Stomach (tissue), 9 donors: Measurements from ENCODE around the gene TSHR. TPM values are rescaled to one million over a fixed set of nuclear protein-coding genes. Genes with fewer than 3 reads are reported as not detected.

Source experiments
- DNase-seq, 2 donors: peaks; one replicate each; pipeline versions ENCODE4 v3.0.0 to v3.0.0-alpha.2; 2013 to 2019
- H3K27ac ChIP-seq, 5 donors: fragments of 200-600 bp in 4 of 5; sonication (generic) in 4 of 5; one replicate each; pipeline ENCODE4 v1.5.1; 2013 to 2019; ENCODE audit warnings: mild to moderate bottlenecking in 1 of 5, moderate library complexity in 1 of 5
- H3K27me3 ChIP-seq, 3 donors: fragments of 200-600 bp; sonication (generic); one replicate each; pipeline ENCODE4 v1.5.1; 2017 to 2019; ENCODE audit warnings: mixed run types in 1 of 3
- H3K36me3 ChIP-seq, 4 donors: fragments of 200-600 bp; sonication (generic); 1 replicate in 3 of 4; 2 replicates in 1 of 4; pipeline ENCODE4 v1.5.1; 2016 to 2019
- H3K4me1 ChIP-seq, 4 donors: fragments of 200-600 bp; sonication (generic); one replicate each; pipeline ENCODE4 v1.5.1; 2016 to 2019
- H3K4me3 ChIP-seq, 4 donors: fragments of 200-600 bp; sonication (generic) in 3 of 4; one replicate each; pipeline ENCODE4 v1.5.1; 2016 to 2019; ENCODE audit warnings: mild to moderate bottlenecking in 1 of 4
- H3K9me3 ChIP-seq, 4 donors: fragments of 200-600 bp; sonication (generic); one replicate each; pipeline ENCODE4 v1.5.1; 2016 to 2019
- EP300 ChIP-seq: sonication (generic); formaldehyde crosslinking; IDR thresholded peaks from one replicate; pipeline ENCODE4 v1.6.1; 2017; ENCODE audit warnings: antibody characterized with exemption
- POLR2A ChIP-seq, 4 donors: fragments of 450-650 bp; IDR thresholded peaks; one replicate each; pipeline ENCODE4 v1.6.1; 2016; ENCODE audit warnings: antibody characterized with exemption in 4 of 4, control low read depth in 2 of 4, mild to moderate bottlenecking in 1 of 4, moderate library complexity in 1 of 4
- POLR2AphosphoS5 ChIP-seq, 3 donors: sonication (generic); formaldehyde crosslinking; IDR thresholded peaks; one replicate each; pipeline ENCODE4 v1.6.1; 2016; ENCODE audit warnings: antibody characterized with exemption in 3 of 3
- WGBS, 5 donors: extraction: QIAGEN DNeasy Blood & Tissue Kit in 3 of 5; methylation state at CpG; one replicate each; pipeline versions ENCODE4 v1.1.5 to v1.1.7; 2013 to 2018; 5-methylcytosine and 5-hydroxymethylcytosine counted together
- intact Hi-C: fragments of 100-400 bp; cut with DNase I; formaldehyde crosslinking; loops from one replicate; pipeline ENCODE4 v1.15.1; 2023; ENCODE audit warnings: low total_unique reads
- polyA plus RNA-seq, 3 donors: library from polyadenylated mRNA; stranded (reverse); fragments of 200-250 nt; gene quantifications; one replicate each; pipeline ENCODE4 v1.2.3, GENCODE V29; 2013
- total RNA-seq, 5 donors: library from RNA; depleted of rRNA; stranded (reverse); fragments of >200 nt; gene quantifications; one replicate each; pipeline versions ENCODE4 v1.1.0 to v1.2.3, GENCODE V29; 2014 to 2016
- TF ChIP-seq, protein P1 (sequence below), 7 experiments: fragments of 450-650 bp in 4 of 7; fragments of 200-600 bp in 3 of 7; sonication (generic) in 3 of 7; IDR thresholded peaks; one replicate each; pipeline ENCODE4 v1.5.1; 2016 to 2019; ENCODE audit warnings: antibody characterized with exemption in 7 of 7, control low read depth in 2 of 7, mild to moderate bottlenecking in 1 of 7
- donor health status: healthy with polysubstance abuse.
- donor health status: Bipolar disorder and iron deficiency.
- donor health status: healthy.

Gene TSHR
- total and polyA plus RNA-seq, 8 donors = 0.18 to 0.46 (median 0.45) TPM; not detected in 5

DNA sequence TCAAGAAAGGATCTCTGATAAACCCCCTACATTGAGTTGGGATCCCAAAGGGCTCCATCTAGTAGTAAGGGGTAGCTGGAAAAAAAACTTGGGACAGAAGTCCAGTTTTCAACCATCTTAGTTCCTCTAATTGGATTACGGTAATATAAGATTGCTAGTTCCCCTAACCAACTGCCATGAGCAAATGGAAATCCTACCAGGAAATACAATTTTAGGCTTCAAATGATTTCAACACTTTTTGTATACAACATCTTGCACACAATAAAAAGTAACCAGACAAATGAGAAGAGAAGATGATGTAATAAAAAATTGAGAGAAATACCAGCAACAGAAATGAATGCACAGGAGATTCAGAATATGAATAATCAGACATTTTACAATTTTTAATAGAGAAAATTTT, 73.0 kb downstream of the TSHR start:
- H3K9me3 ChIP-seq = no peaks in the 10 kb centered on the region
- no peaks in the 10 kb centered on the region for H3K27me3 ChIP-seq
- WGBS, 5 donors = 69 to 94% (median 89%) methylated on average over 1 of the region's 1 CpG
- TF ChIP-seq EP300 (no peak), POLR2AphosphoS5 (IDR thresholded peaks at IDR 0.05) (no peak), POLR2A (IDR thresholded peaks at IDR 0.05) (no peak)
- TF ChIP-seq, protein P1, sequence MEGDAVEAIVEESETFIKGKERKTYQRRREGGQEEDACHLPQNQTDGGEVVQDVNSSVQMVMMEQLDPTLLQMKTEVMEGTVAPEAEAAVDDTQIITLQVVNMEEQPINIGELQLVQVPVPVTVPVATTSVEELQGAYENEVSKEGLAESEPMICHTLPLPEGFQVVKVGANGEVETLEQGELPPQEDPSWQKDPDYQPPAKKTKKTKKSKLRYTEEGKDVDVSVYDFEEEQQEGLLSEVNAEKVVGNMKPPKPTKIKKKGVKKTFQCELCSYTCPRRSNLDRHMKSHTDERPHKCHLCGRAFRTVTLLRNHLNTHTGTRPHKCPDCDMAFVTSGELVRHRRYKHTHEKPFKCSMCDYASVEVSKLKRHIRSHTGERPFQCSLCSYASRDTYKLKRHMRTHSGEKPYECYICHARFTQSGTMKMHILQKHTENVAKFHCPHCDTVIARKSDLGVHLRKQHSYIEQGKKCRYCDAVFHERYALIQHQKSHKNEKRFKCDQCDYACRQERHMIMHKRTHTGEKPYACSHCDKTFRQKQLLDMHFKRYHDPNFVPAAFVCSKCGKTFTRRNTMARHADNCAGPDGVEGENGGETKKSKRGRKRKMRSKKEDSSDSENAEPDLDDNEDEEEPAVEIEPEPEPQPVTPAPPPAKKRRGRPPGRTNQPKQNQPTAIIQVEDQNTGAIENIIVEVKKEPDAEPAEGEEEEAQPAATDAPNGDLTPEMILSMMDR (IDR thresholded peaks at IDR 0.05) = no peak
- H3K36me3 ChIP-seq = no peaks in the 10 kb centered on the region
- H3K27ac ChIP-seq = no peak overlapping the region
- intact Hi-C loops = no loop called here
- H3K4me3 ChIP-seq = no peak overlapping the region
- H3K4me1 ChIP-seq = no peaks in the 10 kb centered on the region
- DNase-seq = no peak

DNA sequence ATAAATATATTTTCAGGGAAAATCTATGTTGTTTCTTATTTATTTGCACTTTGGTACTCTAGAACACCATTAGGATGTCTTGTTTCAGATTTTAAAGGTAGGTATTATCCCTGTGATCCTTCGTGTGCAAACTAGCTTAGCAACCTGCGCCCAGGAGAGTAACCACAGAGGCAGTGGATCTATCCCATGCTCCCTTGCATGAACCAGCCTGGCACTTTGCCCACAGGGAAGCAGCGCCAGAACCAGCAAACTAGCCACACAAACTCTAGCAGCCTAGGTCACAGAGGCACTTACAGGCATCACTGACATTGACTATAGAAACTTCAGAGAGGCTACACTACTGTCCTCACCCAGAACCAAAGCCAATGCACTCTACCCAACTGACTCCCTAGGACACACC, 76.1 kb downstream of the TSHR start:
- TF ChIP-seq POLR2AphosphoS5 (IDR thresholded peaks at IDR 0.05) (no peak), POLR2A (IDR thresholded peaks at IDR 0.05) (no peak)
- TF ChIP-seq, protein P1 (IDR thresholded peaks at IDR 0.05) = no peak
- no peak overlapping the region for H3K27ac ChIP-seq
- intact Hi-C loops = no loop called here
- no peaks in the 10 kb centered on the region for H3K36me3 ChIP-seq
- no peaks in the 10 kb centered on the region for H3K4me1 ChIP-seq
- H3K27me3 ChIP-seq = no peaks in the 10 kb centered on the region
- DNase-seq = peak; percentile 2 to 70
- no peak overlapping the region for H3K4me3 ChIP-seq
- WGBS, 5 donors = 40 to 57% (median 48%) methylated on average over 3 of the region's 3 CpGs
- peaks cover 0 to 11% (median 5%) of the 10 kb centered on the region in 4 donors for H3K9me3 ChIP-seq

DNA sequence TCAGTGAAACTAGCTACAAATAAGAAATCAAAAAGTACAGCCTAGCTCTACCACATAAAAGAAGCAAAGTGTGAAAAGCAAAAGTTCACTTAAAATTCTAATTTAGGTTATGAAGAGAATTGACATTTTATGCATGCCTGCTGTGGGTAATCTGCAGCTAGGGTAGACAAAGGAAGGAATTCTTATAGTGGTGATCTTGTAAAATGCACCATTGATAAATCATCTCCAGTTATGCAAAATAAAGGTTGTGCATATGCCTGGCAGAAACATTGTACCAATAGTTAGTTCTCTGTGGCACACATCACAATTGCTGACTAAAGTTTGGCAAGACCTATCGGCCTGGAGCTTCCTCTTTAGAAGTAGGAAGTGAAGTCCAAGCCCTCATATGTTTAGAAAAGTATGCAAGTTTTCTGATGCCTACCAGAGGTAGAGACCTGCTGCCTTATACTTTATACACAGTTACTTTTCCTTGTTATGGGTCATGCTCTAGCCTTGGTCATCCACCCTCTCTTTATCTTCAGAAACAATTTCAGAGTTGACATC, 78.3 kb downstream of the TSHR start:
- Histone ChIP-seq H3K27me3 (no peaks in the 10 kb centered on the region), H3K4me3 (no peak overlapping the region), H3K36me3 (no peaks in the 10 kb centered on the region), H3K4me1 (no peaks in the 10 kb centered on the region), H3K9me3 (peaks cover 0 to 16% (median 11%) of the 10 kb centered on the region in 4 donors), H3K27ac (no peak overlapping the region)
- TF ChIP-seq EP300 (no peak), POLR2A (IDR thresholded peaks at IDR 0.05) (no peak), POLR2AphosphoS5 (IDR thresholded peaks at IDR 0.05) (no peak)
- TF ChIP-seq, protein P1 (IDR thresholded peaks at IDR 0.05) = no peak
- 41 to 59% (median 55%) methylated on average over 1 of the region's 1 CpG for WGBS, 5 donors
- intact Hi-C loops = no loop called here
- no peak for DNase-seq

DNA sequence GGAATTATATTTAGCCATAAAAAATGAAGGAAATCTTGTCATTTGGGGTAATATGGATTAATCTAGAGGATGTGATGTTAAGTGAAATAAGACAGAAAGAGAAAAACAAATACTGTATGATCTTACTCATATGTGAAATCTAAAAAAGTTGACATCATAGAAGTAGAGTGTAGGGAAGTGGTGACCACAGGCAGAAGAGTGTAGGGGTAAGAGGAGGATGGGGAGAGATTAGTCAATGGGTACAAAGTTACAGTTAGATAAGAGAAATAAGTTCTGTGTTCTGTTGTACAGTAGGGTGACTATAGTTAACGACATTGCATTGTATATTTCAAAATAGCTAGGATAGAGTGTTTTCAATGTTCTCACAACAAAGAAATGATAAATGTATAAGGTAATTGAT, 87.0 kb downstream of the TSHR start:
- Histone ChIP-seq H3K36me3 (no peaks in the 10 kb centered on the region), H3K27me3 (no peaks in the 10 kb centered on the region), H3K4me1 (no peaks in the 10 kb centered on the region), H3K27ac (no peak overlapping the region), H3K9me3 (peaks cover 0 to 8% (median 4%) of the 10 kb centered on the region in 4 donors), H3K4me3 (no peak overlapping the region)
- DNase-seq = no peak
- no peak for TF ChIP-seq POLR2A (IDR thresholded peaks at IDR 0.05)
- TF ChIP-seq EP300 = no peak
- no peak for TF ChIP-seq POLR2AphosphoS5 (IDR thresholded peaks at IDR 0.05)
- TF ChIP-seq, protein P1 (IDR thresholded peaks at IDR 0.05) = no peak
- intact Hi-C loops = no loop called here
- WGBS, 5 donors = 69 to 74% (median 70%) methylated on average over 1 of the region's 1 CpG
